LoVo (cell line): ENCODE data around the gene MYOZ2.

Experiments
- DNase-seq: peaks from one replicate; pipeline ENCODE4 v3.0.0-alpha.2; 2016; ENCODE audit warnings: low spot score

Gene MYOZ2

DNA sequence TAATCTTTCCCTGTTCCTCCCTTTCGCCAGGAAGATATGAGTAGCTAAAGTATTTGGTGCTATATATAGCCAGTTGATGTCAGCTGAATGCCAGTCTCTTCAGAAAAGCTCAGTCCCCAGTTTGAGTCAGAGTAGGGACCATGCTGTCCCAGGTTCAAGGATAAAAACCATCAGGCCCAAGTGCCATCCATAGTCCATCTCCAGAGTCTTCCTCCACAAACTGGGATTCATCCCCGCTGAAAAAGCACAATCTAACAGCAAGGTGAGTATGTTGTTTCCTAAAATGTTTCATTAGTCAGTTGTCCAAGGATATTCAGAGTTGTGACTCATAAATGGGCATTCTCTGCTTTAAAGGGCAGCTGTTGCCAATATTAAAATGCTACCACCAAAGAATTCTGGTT is at the start of gene MYOZ2:
MYOZ2 (plus strand) TSS at position 112 of the 401 bp plus-strand sequence. CDS start 694 bp downstream, outside the sequence.
- no peak for DNase-seq

DNA sequence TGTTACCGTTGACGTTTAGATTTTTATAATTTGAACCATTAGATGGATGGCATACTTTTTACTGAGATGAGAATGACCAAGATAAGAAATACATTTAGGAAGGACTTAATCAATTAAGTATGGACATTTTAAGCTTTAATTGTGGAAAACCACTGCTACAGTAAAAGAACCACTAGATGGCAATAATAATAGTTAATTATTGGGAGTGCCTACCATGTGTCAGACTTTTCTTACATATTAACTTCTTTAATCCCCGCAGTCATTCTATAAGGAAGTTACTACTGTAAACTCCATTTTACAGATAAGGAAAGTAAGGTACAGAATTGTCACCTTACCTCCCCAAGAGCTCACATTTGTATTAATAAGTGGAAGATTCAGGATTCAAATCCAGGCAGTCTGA is 48.5 kb upstream of the MYOZ2 start:
- no peak for DNase-seq

- DNase-seq: no peak
Measured at GRCh38 chr4:119087656-119088055, 48.0 kb upstream of the MYOZ2 start.

DNA sequence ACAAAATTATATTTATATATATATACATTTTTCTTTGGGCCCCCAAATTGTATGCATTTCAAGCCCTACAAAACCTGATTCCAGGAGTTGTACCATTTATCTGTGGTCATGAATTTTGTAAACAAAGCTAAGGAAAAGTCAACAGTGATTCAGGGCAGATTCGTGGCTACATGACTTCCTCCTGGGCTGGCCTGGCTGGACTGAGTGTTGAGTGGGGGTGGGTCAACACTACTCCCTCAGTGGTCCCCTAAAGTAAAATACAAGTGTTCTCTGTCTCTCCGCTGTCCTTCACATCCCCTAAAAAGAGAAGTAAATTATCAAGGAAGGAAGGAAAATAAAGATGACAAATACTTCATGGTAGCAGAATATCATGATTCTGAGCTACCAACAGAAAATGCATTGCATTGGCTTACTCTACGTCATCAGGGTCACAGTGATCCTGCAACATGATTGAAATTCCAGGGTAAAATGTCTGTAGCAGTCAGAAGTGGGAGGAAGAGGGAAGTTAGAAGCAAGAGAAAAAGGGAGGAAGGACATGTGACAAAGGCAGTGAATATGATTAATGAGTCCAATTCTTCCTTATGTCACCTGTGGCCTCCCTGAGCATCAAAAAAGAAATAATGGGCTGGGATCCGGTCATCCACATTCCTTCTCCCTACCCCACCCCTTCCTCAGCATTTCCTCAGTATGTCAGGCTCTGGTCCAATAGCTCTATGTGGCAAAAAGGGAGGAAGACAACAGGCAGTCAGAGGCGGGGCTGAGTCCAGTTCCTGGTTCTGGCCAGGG is 42.4 kb upstream of the MYOZ2 start:
- peak; percentile 24 for DNase-seq

DNA sequence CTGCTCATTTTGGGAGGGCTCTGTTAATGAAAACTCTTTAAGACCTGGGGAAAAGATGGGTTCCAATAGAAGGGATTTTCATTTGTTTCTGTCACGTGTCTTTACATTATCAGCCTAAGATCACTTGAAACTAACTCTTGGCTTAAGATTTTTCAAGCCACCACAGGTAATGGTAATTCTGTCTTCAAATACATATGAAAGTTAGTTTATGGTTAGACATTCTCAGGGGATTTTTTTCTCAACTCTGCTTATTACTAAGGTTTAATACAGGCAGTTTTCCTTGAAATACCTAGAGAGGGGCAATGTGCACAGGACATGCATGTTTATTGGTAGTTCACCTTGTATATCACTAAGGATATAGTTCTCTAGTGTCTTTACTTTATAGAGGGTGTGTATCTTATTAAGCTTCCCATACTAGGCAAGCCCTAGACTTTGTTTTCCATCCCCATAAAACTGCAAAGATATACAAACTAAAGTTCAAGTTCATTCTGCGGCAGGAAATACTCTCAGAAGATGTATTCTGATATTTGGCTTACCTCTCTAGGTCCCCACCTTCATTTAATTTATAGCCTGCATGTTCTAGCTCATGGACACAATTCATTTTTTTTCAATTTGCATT is 38.2 kb upstream of the MYOZ2 start:
- DNase-seq: peak; percentile 29

- no peak for DNase-seq
Measured at GRCh38 chr4:119098306-119098705, 37.3 kb upstream of the MYOZ2 start.

GRCh38 chr4:119099227-119099810 is 36.3 kb upstream of the MYOZ2 start:
- DNase-seq: no peak

DNA sequence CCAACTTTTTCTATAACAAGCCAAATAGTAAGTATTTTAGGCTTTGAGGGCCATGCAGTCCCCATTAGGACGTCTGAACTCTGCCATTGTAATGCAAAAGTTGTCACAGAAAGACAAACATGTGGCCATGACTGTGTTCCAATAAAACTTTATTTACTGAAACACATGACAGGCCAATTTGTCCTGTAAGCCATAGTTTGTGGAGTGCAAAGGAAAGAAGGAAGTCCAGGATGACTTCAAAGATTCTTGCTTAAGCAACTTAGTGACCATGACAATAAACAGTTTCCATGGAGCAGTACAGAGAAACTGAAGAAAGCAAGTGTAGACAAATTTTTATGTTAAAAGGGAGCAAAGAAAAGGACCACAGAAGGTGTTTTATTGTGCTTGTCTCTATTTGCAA is 35.0 kb upstream of the MYOZ2 start:
- DNase-seq: no peak

DNA sequence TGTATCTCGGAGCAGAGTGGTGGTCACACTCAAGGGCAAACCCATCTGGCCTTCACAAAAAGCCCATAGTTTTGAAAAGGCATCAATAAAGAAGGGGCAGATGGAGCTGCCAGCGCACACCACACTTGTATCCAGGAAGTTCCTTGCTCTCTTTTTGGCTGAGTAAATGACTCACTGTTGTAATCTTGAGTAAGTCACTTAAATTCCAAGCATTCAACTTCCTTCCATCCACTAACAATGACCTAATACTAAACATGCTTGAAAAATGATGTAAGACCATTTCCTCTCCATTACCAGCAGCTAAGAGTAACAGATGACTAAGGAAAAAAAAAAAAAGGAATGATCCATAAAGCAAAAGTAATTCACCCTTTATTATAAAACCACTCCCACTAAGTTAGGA is 32.4 kb upstream of the MYOZ2 start:
- peak; percentile 86 for DNase-seq

- no peak for DNase-seq
Measured at GRCh38 chr4:119104644-119105273, 30.9 kb upstream of the MYOZ2 start.

DNA sequence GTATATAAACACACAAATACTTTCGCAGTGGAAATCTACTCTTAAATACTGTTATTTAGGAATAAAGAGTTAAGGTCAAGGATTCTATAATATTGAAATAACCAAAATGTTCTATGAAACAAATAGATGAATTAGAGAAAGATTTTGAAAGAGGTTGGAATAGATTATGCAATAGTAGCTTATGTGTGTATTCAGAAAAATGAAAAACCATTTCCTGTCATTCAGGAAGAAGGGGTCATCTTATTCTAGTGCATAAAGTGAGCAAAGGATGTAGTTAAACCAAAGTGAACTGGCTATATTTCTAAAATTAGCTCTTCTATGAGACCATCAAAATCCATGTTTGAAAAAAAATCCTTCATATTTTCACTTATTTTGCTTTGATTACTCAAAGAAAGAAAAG is 30.0 kb upstream of the MYOZ2 start:
- no peak for DNase-seq

- DNase-seq: no peak
Measured at GRCh38 chr4:119106036-119107000, 29.3 kb upstream of the MYOZ2 start.

GRCh38 chr4:119110121-119110520 is 25.5 kb upstream of the MYOZ2 start:
- DNase-seq: no peak

GRCh38 chr4:119111296-119111695 is 24.3 kb upstream of the MYOZ2 start:
- no peak for DNase-seq

DNA sequence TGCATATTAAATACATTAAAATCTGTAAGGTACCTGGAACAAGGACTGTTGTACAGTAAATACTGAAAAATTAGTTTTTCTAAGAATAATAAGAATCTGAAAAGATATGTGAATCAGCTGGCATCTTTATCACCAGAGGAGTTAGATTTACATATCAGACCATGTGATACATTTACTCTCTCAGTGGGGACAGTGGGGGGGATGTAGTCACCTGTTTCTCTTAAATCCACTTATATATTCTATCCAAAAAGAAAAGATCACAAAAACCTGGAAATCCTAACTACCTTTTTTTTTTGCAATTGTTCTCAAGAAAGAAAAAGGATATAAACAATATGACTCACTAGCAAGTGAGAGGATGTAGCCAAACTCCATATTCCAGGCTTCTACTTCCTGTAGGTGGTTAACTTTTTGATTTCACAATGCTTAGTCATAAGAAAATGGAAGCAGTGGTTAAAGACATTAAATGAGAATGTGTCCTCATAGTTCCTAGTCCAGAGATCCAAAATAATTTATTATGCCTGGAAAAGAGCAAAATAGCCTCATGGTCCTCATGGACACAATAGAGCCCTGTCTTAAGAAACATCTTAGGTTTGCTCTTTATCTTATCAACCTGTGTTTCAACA is 22.5 kb upstream of the MYOZ2 start:
- peak; percentile 75 for DNase-seq

DNA sequence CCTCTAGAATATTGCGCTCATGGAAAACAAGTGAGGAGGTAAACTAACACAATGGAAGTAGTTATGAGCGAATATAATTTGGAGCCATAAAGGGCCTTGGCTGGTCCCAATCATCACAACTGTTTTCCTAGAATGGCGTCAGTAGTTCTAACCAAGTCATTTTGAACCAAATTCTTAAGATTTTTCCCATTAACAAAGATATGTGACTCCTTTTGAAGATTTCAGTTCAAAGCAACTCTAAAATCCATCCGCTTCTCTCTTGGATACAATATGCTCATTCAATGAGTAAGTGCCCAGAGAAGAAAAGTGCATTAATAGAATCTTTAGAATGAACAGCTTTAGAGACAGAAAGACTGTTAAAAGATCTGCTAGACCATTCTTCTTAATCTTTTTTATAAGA is 19.6 kb upstream of the MYOZ2 start:
- DNase-seq: no peak

GRCh38 chr4:119116925-119117900 is 18.4 kb upstream of the MYOZ2 start:
- no peak for DNase-seq

DNA sequence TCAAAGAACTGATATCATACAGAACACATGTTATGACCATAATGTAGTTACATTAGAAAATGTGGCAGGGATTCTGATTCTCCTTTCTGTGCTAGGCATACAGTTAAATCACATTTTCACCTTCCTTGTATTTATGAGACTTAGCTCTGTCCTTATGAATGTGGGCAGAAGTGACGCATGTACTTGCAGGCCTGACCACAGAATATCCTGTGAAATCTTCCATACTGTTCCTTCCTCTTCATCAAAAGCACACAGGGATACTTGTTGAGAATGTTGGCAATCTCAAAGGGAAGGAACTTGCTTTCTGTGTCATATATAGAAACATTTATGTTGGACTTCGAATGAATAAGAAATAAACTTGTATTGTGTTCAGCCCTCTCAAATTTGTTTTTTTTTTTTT is 17.2 kb upstream of the MYOZ2 start:
- no peak for DNase-seq

GRCh38 chr4:119124352-119124751 is 11.3 kb upstream of the MYOZ2 start:
- DNase-seq: no peak

DNA sequence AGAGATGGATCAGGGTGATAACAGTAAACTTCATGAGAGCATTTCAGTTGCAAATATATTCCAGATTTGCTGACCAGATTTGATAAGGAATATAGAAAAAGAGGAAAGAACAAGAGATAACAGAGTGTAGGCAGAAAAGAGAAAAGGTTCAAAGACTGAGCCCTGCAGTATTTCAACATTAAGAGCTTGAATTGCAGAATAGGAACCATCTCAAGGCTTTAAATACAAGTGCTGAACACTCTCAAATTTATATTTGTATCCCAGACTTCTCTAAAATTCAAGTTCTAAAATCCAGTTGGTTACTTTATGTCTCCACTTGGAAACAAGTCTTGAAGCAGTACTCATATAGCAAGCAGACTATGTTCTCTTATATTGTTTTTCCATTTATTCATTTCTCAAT is 9.7 kb upstream of the MYOZ2 start:
- DNase-seq: no peak
